A549 (cell line): ENCODE measurements around the gene MAN2B2. TPM values are rescaled to one million over a fixed set of nuclear protein-coding genes. Genes with fewer than 3 reads are reported as not detected.

Experiments used
- ATAC-seq, 2 experiments: fragments of 200-7000 bp in 1 of 2; fragments of >200 bp in 1 of 2; cut with Nextera tagmentation in 1 of 2; cut with Tn5 transposase in 1 of 2; 3 replicates each; pipeline versions ENCODE4 v1.8.0 to v1.9.1; 2018 to 2020; ENCODE audit warnings: mild to moderate bottlenecking in 1 of 2, moderate library complexity in 1 of 2
- CTCF ChIA-PET: fragments of 300-600 bp; sonication (Branson Sonifier 250); formaldehyde crosslinking; extraction: SDS; loops from one replicate; lab custom pipeline; 2021; ENCODE audit warnings: antibody characterized with exemption, inconsistent platforms; lab: Yijun Ruan, JAX
- POLR2A ChIA-PET: fragments of 350-600 bp; formaldehyde crosslinking; extraction: SDS; loops from one replicate; lab custom pipeline; 2021; ENCODE audit warnings: antibody characterized with exemption, inconsistent platforms; lab: Yijun Ruan, JAX
- DNase-seq, 2 experiments: peaks; one replicate each; pipeline versions ENCODE4 v3.0.0 to v3.0.0-alpha.2; 2011 to 2016; ENCODE audit warnings: low read depth in 1 of 2, low spot score in 1 of 2
- FAIRE-seq: peaks from 2 replicates; lab custom pipeline; 2011; peaks lifted over from hg19 to GRCh38; lab: Jason Lieb, UNC
- H3K27ac ChIP-seq, 2 experiments: fragments of >200 bp; sonication (Bioruptor Twin); formaldehyde crosslinking; 3 replicates each; pipeline ENCODE4 v1.5.1; 2016 to 2017
- H3K4me1 ChIP-seq: fragments of >200 bp; sonication (Bioruptor Twin); formaldehyde crosslinking; 3 replicates; pipeline ENCODE4 v1.6.1; 2016
- H3K4me2 ChIP-seq: fragments of >200 bp; sonication (Bioruptor Twin); formaldehyde crosslinking; 3 replicates; pipeline ENCODE4 v1.6.1; 2016
- H3K4me3 ChIP-seq: fragments of >200 bp; sonication (Bioruptor Twin); formaldehyde crosslinking; 3 replicates; pipeline ENCODE4 v1.5.1; 2016
- H3K9me3 ChIP-seq: fragments of >200 bp; sonication (Bioruptor Twin); formaldehyde crosslinking; 3 replicates; pipeline ENCODE4 v1.6.1; 2016
- CBX2 ChIP-seq: fragments of 200-600 bp; sonication (generic); IDR thresholded peaks from 2 replicates; pipeline ENCODE4 v1.6.1; 2016; ENCODE audit warnings: low read depth, mild to moderate bottlenecking, borderline replicate concordance
- CBX8 ChIP-seq: fragments of 200-600 bp; sonication (generic); IDR thresholded peaks from 2 replicates; pipeline ENCODE4 v1.6.1; 2016
- CHD2 ChIP-seq: fragments of 150-350 bp; IDR thresholded peaks from 2 replicates; pipeline ENCODE4 v1.6.1; 2014; ENCODE audit warnings: low read length; ENCODE audit not compliant: partially characterized antibody
- EHF ChIP-seq: fragments of 250-450 bp; sonication (Bioruptor Pico); IDR thresholded peaks from 2 replicates; pipeline ENCODE4 v1.5.0; 2020; ENCODE audit warnings: mild to moderate bottlenecking
- EHMT2 ChIP-seq: fragments of 200-600 bp; sonication (generic); IDR thresholded peaks from 2 replicates; pipeline ENCODE4 v1.6.1; 2016; ENCODE audit warnings: antibody characterized with exemption, low read depth, mild to moderate bottlenecking, moderate library complexity
- EP300 ChIP-seq, 2 experiments: fragments of >200 bp; sonication (Bioruptor Twin); formaldehyde crosslinking; IDR thresholded peaks; 2 replicates in 1 of 2; 3 replicates in 1 of 2; pipeline ENCODE4 v1.6.1; 2016 to 2017
- FOXS1 ChIP-seq: fragments of 250-450 bp; sonication (Bioruptor Pico); IDR thresholded peaks from 2 replicates; pipeline ENCODE4 v1.5.0; 2020; ENCODE audit warnings: mild to moderate bottlenecking, moderate library complexity
- HEYL ChIP-seq: fragments of 250-450 bp; sonication (Bioruptor Pico); IDR thresholded peaks from 2 replicates; pipeline ENCODE4 v1.8.0; 2021; ENCODE audit warnings: mild to moderate bottlenecking, moderate library complexity
- HOXA7 ChIP-seq: fragments of 250-450 bp; sonication (Bioruptor Pico); IDR thresholded peaks from 2 replicates; pipeline ENCODE4 v1.5.0; 2020; ENCODE audit warnings: mild to moderate bottlenecking, moderate library complexity
- JUN ChIP-seq, 2 experiments: fragments of >200 bp; sonication (Bioruptor Twin); formaldehyde crosslinking; IDR thresholded peaks; 2 replicates in 1 of 2; 3 replicates in 1 of 2; pipeline ENCODE4 v1.6.1; 2016 to 2017
- NPAS2 ChIP-seq: fragments of 250-450 bp; sonication (Bioruptor Pico); IDR thresholded peaks from 2 replicates; pipeline ENCODE4 v1.8.0; 2022; ENCODE audit warnings: mild to moderate bottlenecking, moderate library complexity, borderline replicate concordance
- POLR2AphosphoS2 ChIP-seq: conservative IDR thresholded peaks from 2 replicates; pipeline ENCODE4 v1.6.1; 2012; ENCODE audit warnings: low read length, improper control_type of control experiment, inconsistent platforms
- RCOR1 ChIP-seq: fragments of 150-350 bp; IDR thresholded peaks from 2 replicates; pipeline ENCODE4 v1.6.1; 2014; ENCODE audit warnings: antibody characterized with exemption, low read length, low read depth
- SMC3 ChIP-seq: fragments of >200 bp; sonication (Bioruptor Twin); formaldehyde crosslinking; IDR thresholded peaks from 3 replicates; pipeline ENCODE4 v1.6.1; 2018; ENCODE audit warnings: inconsistent platforms
- TP53 ChIP-seq: fragments of 250-450 bp; sonication (Bioruptor Pico); IDR thresholded peaks from 2 replicates; pipeline ENCODE4 v1.5.0; 2021; ENCODE audit warnings: mild to moderate bottlenecking, moderate library complexity
- ZC3H11A ChIP-seq: fragments of 450-650 bp; IDR thresholded peaks from 2 replicates; pipeline ENCODE4 v1.6.1; 2014; ENCODE audit warnings: antibody characterized with exemption, mild to moderate bottlenecking
- ZFP36 ChIP-seq: fragments of 450-650 bp; IDR thresholded peaks from 2 replicates; pipeline ENCODE4 v1.6.1; 2014; ENCODE audit warnings: borderline replicate concordance; ENCODE audit not compliant: partially characterized antibody
- WGBS: methylation state at CpG from one replicate; pipeline ENCODE4 v1.1.6; 2017; ENCODE audit errors: missing lambda C conversion rate; 5-methylcytosine and 5-hydroxymethylcytosine counted together
- polyA plus RNA-seq, 4 experiments: library from polyadenylated mRNA; depleted of rRNA in 3 of 4; stranded (reverse); fragments of >200 nt; fragmentation: RNase III in 1 of 4; extraction: RNeasy Plus Mini Kit Qiagen cat#74134 plus additional on column Dnase treatment in 1 of 4; gene quantifications; 2 replicates in 3 of 4; 3 replicates in 1 of 4; pipeline ENCODE4 v1.2.3, GENCODE V29; 2011 to 2017
- TF ChIP-seq, protein P1 (sequence below): IDR thresholded peaks from 2 replicates; pipeline ENCODE4 v1.6.1; 2012; ENCODE audit warnings: low read depth, borderline replicate concordance
- TF ChIP-seq, protein P2 (sequence below): fragments of >200 bp; sonication (Bioruptor Twin); formaldehyde crosslinking; IDR thresholded peaks from 3 replicates; pipeline ENCODE4 v1.6.1; 2016
- TF ChIP-seq, protein P3 (sequence below): fragments of 250-450 bp; sonication (Bioruptor Pico); IDR thresholded peaks from 2 replicates; pipeline ENCODE4 v1.5.0; 2021; ENCODE audit warnings: mild to moderate bottlenecking, moderate library complexity, borderline replicate concordance

Gene MAN2B2
- polyA plus RNA-seq, 2 of the 4 experiments (the other 2 are of a cell fraction) = 6.3 to 8.4 TPM

DNA sequence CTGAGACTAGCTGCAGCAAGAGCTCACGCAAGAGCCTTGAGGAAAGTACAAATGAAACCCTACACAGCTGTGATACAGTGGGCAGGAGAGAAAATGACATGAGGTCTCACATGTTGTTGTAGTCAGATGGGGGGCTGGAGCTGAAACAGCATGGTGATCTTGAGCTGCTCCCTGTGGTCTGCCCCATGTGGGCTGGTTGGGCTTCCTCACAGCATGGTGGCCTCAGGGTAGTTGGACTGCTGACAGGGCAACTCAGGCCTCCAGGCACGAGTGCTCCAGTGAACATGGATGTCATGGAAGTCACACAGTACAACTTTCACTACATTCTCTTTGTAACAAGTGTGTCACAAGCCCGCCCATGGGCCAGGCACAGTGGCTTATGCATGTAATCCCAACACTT is 3.4 kb upstream of the MAN2B2 start:
- H3K9me3 ChIP-seq = no peaks in the 10 kb centered on the region
- TF ChIP-seq ZFP36 (no peak), HEYL (CRISPR knock-in tag) (no peak), EP300 (IDR thresholded peaks at IDR 0.05) (no peak), POLR2AphosphoS2 (no peak), ZC3H11A (no peak), CBX2 (no peak), SMC3 (no peak), EHMT2 (no peak), CHD2 (no peak), CBX8 (no peak), TP53 (CRISPR knock-in tag) (no peak), RCOR1 (no peak), NPAS2 (CRISPR knock-in tag) (no peak)
- TF ChIP-seq, protein P1, sequence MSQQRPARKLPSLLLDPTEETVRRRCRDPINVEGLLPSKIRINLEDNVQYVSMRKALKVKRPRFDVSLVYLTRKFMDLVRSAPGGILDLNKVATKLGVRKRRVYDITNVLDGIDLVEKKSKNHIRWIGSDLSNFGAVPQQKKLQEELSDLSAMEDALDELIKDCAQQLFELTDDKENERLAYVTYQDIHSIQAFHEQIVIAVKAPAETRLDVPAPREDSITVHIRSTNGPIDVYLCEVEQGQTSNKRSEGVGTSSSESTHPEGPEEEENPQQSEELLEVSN = no peak
- TF ChIP-seq, protein P2, sequence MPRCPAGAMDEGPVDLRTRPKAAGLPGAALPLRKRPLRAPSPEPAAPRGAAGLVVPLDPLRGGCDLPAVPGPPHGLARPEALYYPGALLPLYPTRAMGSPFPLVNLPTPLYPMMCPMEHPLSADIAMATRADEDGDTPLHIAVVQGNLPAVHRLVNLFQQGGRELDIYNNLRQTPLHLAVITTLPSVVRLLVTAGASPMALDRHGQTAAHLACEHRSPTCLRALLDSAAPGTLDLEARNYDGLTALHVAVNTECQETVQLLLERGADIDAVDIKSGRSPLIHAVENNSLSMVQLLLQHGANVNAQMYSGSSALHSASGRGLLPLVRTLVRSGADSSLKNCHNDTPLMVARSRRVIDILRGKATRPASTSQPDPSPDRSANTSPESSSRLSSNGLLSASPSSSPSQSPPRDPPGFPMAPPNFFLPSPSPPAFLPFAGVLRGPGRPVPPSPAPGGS = no peak
- peak in 1 of 2 experiments; percentile 15 for DNase-seq
- POLR2A ChIA-PET = no interaction called here
- H3K4me1 ChIP-seq = peaks cover 16% of the 10 kb centered on the region
- no peak overlapping the region for H3K27ac ChIP-seq
- no peak for FAIRE-seq
- 86% methylated on average over 2 of the region's 3 CpGs for WGBS
- CTCF ChIA-PET = interaction anchor here (1.4 to 3.1 kb wide), 2 partner anchors 24 to 109 kb away, joined by 3 to 16 read pairs; no protein-coding TSS in a partner anchor
- ATAC-seq = no peak
- no peak overlapping the region for H3K4me2 ChIP-seq
- no peak overlapping the region for H3K4me3 ChIP-seq

DNA sequence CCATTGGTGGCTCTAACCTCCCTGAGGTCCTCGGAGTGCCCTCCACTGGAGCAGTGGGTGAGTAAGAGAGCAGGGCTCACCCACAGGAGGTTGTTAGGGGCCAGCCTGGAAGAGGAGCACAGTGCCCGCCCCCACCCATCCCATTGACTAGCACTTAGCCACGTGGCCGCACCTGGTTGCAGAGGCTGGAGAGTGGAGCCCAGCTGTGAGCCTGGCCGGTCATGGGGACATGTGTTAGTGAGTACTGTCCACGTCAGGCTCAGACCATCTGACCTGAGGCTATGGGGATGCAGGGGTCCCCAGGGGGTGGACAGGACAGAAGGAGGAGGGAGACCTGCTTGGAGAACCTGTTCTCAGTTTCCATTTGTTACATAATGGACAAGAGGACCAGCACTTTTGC is 1.4 kb upstream of the MAN2B2 start:
- H3K4me3 ChIP-seq = no peak overlapping the region
- CTCF ChIA-PET = interaction anchor here (1.1 to 3.1 kb wide), 2 partner anchors 9 to 26 kb away, joined by 4 to 16 read pairs; no protein-coding TSS in a partner anchor
- TF ChIP-seq JUN (IDR thresholded peaks at IDR 0.05) = no peak
- no peak for TF ChIP-seq HEYL (CRISPR knock-in tag)
- TF ChIP-seq EHF (CRISPR knock-in tag) = no peak
- TF ChIP-seq HOXA7 = no peak
- TF ChIP-seq, all 56 proteins: peak for 0
- 59% methylated on average over 2 of the region's 6 CpGs for WGBS
- no peak overlapping the region for H3K4me2 ChIP-seq
- FAIRE-seq = no peak
- no peak for DNase-seq
- peaks cover 11% of the 10 kb centered on the region for H3K4me1 ChIP-seq
- POLR2A ChIA-PET = interaction anchor here (1.5 kb wide), 1 partner anchor 12 kb away, joined by 3 read pairs; no protein-coding TSS in a partner anchor
- ATAC-seq = no peak
- H3K27ac ChIP-seq = no peak overlapping the region
- H3K9me3 ChIP-seq = no peaks in the 10 kb centered on the region

DNA sequence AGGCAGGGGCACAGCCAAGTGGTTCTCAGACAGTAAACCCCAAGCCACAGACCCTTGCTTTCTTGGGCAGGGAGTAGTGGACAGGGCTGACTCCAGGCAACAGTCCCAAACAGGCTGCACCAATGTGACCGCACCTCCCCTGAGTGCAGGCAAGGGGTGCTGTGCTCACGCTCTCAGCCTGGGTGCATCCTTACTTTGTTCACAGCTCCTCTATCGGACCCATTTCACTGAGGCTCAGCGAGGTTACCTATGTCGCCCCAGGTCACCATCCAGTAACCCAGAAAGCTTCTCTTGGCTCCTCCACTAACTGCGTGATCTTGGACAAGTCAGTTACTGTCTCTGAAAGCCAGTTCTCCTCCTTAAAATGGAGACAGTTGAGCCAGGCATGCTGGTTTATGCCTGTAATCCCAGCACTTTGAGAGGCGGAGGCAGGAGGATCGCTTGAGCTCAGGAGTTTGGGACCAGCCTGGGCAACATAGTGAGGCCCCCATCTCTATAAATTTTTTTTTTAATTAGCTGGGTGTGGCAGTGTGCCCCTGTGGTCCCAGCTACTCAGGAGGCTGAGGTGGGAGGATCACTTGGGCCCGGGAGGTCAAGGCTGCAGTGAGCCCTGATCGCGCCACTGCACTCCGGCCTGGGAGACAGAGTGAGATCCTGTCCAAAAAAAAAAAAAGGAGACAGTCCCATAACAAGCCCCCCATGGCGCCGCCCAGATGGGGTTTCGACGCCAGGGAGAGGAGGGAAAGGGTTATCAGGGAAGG is 823 bp upstream of the MAN2B2 start:
- POLR2A ChIA-PET = interaction anchor here (0.6 to 1.5 kb wide), 7 partner anchors 12 to 99 kb away, joined by 3 to 5 read pairs (median 3); a partner anchor contains a TSS
- H3K4me2 ChIP-seq = peak overlapping the region; percentile 98
- H3K4me1 ChIP-seq = peaks cover 5% of the 10 kb centered on the region; the same call in 1 of the 3 replicates
- 75% methylated on average over 13 of the region's 16 CpGs for WGBS
- TF ChIP-seq, protein P3, sequence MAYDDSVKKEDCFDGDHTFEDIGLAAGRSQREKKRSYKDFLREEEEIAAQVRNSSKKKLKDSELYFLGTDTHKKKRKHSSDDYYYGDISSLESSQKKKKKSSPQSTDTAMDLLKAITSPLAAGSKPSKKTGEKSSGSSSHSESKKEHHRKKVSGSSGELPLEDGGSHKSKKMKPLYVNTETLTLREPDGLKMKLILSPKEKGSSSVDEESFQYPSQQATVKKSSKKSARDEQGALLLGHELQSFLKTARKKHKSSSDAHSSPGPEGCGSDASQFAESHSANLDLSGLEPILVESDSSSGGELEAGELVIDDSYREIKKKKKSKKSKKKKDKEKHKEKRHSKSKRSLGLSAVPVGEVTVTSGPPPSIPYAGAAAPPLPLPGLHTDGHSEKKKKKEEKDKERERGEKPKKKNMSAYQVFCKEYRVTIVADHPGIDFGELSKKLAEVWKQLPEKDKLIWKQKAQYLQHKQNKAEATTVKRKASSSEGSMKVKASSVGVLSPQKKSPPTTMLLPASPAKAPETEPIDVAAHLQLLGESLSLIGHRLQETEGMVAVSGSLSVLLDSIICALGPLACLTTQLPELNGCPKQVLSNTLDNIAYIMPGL (CRISPR knock-in tag) = no peak
- no peak for TF ChIP-seq FOXS1 (CRISPR knock-in tag)
- peak overlapping the region; percentile 75 for H3K4me3 ChIP-seq
- CTCF ChIA-PET = interaction anchor here (0.8 to 3.1 kb wide), 5 partner anchors 10 to 28 kb away, joined by 3 to 16 read pairs (median 4); no protein-coding TSS in a partner anchor
- peak in 1 of 2 experiments; percentile 21; a peak in 1 of 6 replicates for ATAC-seq
- H3K9me3 ChIP-seq = no peaks in the 10 kb centered on the region
- peak overlapping the region; percentile 83 to 91 for H3K27ac ChIP-seq
- no peak for DNase-seq
- FAIRE-seq = no peak
